ENCODE measurements around the gene SUCO. TPM values are rescaled to one million over a fixed set of nuclear protein-coding genes. Genes with fewer than 3 reads are reported as not detected.

SUCO gene
- total and polyA plus RNA-seq, 2 of the 4 experiments (the other 2 are of a cell fraction), result 11.4 to 21.5 TPM

GRCh38 chr1:172566196-172566997 lies 33.4 kb downstream of the SUCO start:
- intact Hi-C loops (cut with micrococcal nuclease) (no loop called here), in situ Hi-C loops (cut with MboI; ENCODE audit: low sequenced_read_pairs) (no loop called here), dilution Hi-C loops (cut with HindIII; ENCODE audit: low sequenced_read_pairs, unreplicated experiment) (no loop called here)
- ChIA-PET CTCF (no interaction called here), POLR2A (ENCODE audit: unreplicated experiment) (no interaction called here)
- no peak overlapping the region for H3K4me2 ChIP-seq (ENCODE audit: low read depth, low read length)
- H2BK20ac ChIP-seq (ENCODE audit: low read depth, low read length), result no peak overlapping the region
- BruUV-seq (replicated peaks), result no TSS peak
- H4K20me1 ChIP-seq (ENCODE audit: insufficient read depth, low read length), result 0 out of 2 replicates have a peak, but pooled peaks cover 6% of the 10 kb centered on the region
- no peaks in the 10 kb centered on the region for H3K27me3 ChIP-seq (ENCODE audit: control insufficient read depth, insufficient read depth, low read length)
- H3K23ac ChIP-seq (ENCODE audit: low read depth, low read length), result peak overlapping the region; percentile 15; the same call in 1 of the 2 replicates
- no peak overlapping the region for H2AK9ac ChIP-seq (replicated peaks; ENCODE audit: low read depth, low read length, poor library complexity)
- peaks cover 15 to 41% of the 10 kb centered on the region in 2 experiments for H3K79me1 ChIP-seq (ENCODE audit: low read depth in 1 of 2, low read length in 2 of 2)
- H4K91ac ChIP-seq (ENCODE audit: insufficient read depth, low read depth, low read length), result no peak overlapping the region
- no CpG with 5 or more reads among the region's 5 CpGs for WGBS, 2 experiments (ENCODE audit: extremely low coverage in 2 of 2, insufficient read length in 1 of 2)
- no peak for TF ChIP-seq ELK1 (IDR thresholded peaks at IDR 0.05; ENCODE audit: borderline replicate concordance, low read depth, low read length)
- TF ChIP-seq CEBPB (IDR thresholded peaks at IDR 0.05; ENCODE audit: low read depth, low read length), result peak; percentile 72
- H3K4me3 ChIP-seq (ENCODE audit: insufficient read depth, low read depth, low read length), result no peak overlapping the region
- H2BK15ac ChIP-seq (ENCODE audit: low read depth, low read length), result no peak overlapping the region
- no peak overlapping the region for H3K14ac ChIP-seq (replicated peaks; ENCODE audit: low read depth, low read length)
- peaks cover 22% of the 10 kb centered on the region for H3K36me3 ChIP-seq (ENCODE audit: control insufficient read depth, insufficient read depth, low read length)
- no peak overlapping the region for H4K5ac ChIP-seq (ENCODE audit: low read depth, low read length)
- no peak overlapping the region for H3K18ac ChIP-seq (ENCODE audit: low read depth, low read length)
- no peaks in the 10 kb centered on the region; the same call in 1 of the 2 replicates for H3K9me3 ChIP-seq (ENCODE audit: control insufficient read depth, insufficient read depth, low read length)
- no peak for DNase-seq
- H3K4ac ChIP-seq (ENCODE audit: low read depth, low read length), result no peak overlapping the region; the same call in 1 of the 2 replicates
- no peaks in the 10 kb centered on the region; the same call in 1 of the 2 replicates for H3K4me1 ChIP-seq (ENCODE audit: control insufficient read depth, insufficient read depth, low read length)
- no peak overlapping the region for H3K56ac ChIP-seq (ENCODE audit: extremely low read depth, insufficient read depth, low read length)
- H2BK120ac ChIP-seq (ENCODE audit: low read depth, low read length), result no peak overlapping the region
- no peak overlapping the region for H2AK5ac ChIP-seq (ENCODE audit: low read depth, low read length)
- H3K9me1 ChIP-seq (ENCODE audit: insufficient read depth, low read length), result peaks cover 14% of the 10 kb centered on the region
- no peak overlapping the region for H2AFZ ChIP-seq (replicated peaks; ENCODE audit: low read length, poor library complexity)
- H2BK5ac ChIP-seq (ENCODE audit: low read depth, low read length, poor library complexity, severe bottlenecking), result no peak overlapping the region
- no peak overlapping the region for H3K27ac ChIP-seq (ENCODE audit: insufficient read depth, low read length)
- ATAC-seq (ENCODE audit: low read depth), result no peak
- no peak overlapping the region for H3K9ac ChIP-seq (ENCODE audit: low read depth, low read length)
- H4K8ac ChIP-seq (ENCODE audit: low read depth in 2 of 2, low read length in 2 of 2), result no peak overlapping the region

All from IMR-90 (cell line).